Esophagus squamous epithelium (tissue), 4 donors: ENCODE results near the gene CEP57L1.

Source experiments
- CTCF ChIP-seq, 6 experiments: fragments of 450-650 bp in 4 of 6; fragments of 200-600 bp in 2 of 6; sonication (generic) in 2 of 6; IDR thresholded peaks; one replicate each; pipeline ENCODE4 v1.5.1; 2016 to 2019; ENCODE audit warnings: antibody characterized with exemption in 6 of 6, mild to moderate bottlenecking in 4 of 6, moderate library complexity in 4 of 6
- POLR2A ChIP-seq, 4 donors: fragments of 450-650 bp; IDR thresholded peaks; one replicate each; pipeline ENCODE4 v1.6.1; 2017; ENCODE audit warnings: antibody characterized with exemption in 4 of 4, mild to moderate bottlenecking in 4 of 4, moderate library complexity in 3 of 4

DNA sequence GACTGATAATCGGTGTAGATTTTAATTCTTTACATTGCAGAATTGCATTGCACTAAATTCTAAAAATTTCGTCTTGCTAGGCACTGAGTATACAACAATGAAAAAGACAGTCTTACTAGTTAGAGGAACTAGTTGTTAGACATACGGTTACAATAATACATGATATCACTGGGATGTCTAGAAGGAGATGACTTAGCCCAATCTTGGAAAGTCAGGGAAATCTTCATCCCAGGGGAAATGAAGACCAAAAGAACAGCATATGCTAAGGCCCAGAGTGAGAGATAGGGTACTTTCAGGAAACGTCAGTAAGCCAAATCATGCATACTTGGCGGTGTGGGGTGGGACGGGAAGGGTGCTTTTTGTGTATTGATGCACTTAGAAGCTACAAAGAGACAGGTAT, 901 bp downstream of the CEP57L1 start:
- TF ChIP-seq POLR2A (IDR thresholded peaks at IDR 0.05), result no peak
- no peak for TF ChIP-seq CTCF (IDR thresholded peaks at IDR 0.05)
